ENCODE results near the gene CETN2.

Gene CETN2

GRCh38 chrX:152861116-152861515 lies 30.6 kb upstream of the CETN2 start:
- TF ChIP-seq CTCF (IDR thresholded peaks at IDR 0.05; ENCODE audit: insufficient read depth, low read length, poor library complexity, severe bottlenecking), result no peak
- no peak for TF ChIP-seq EZH2phosphoT487 (conservative IDR thresholded peaks at IDR 0.05; ENCODE audit: low read length)
- Histone ChIP-seq H3K9ac (ENCODE audit: low read length) (no peak overlapping the region), H3F3A (ENCODE audit: insufficient read depth) (no peaks in the 10 kb centered on the region), H3K9me3 (ENCODE audit: insufficient read depth, low read length) (no peaks in the 10 kb centered on the region), H4K20me1 (ENCODE audit: low read depth, low read length) (no peaks in the 10 kb centered on the region), H3K9me2 (replicated peaks; ENCODE audit: insufficient read depth, low read length) (no peaks in the 10 kb centered on the region), H3K36me3 (ENCODE audit: low read length) (0 out of 2 replicates have a peak, but pooled peaks cover 3% of the 10 kb centered on the region), H3K4me2 (ENCODE audit: low read depth, low read length, poor library complexity, severe bottlenecking) (no peak overlapping the region), H3K79me2 (ENCODE audit: insufficient read depth, low read length) (no peaks in the 10 kb centered on the region), H2AFZ (ENCODE audit: low read depth, low read length, severe bottlenecking) (no peak overlapping the region), H3K27me3 (ENCODE audit: low read length) (no peaks in the 10 kb centered on the region), H3K27ac (ENCODE audit: low read depth, low read length) (no peak overlapping the region), H3K4me3 (ENCODE audit: insufficient read depth, low read length, poor library complexity, severe bottlenecking) (no peak overlapping the region)

DNA sequence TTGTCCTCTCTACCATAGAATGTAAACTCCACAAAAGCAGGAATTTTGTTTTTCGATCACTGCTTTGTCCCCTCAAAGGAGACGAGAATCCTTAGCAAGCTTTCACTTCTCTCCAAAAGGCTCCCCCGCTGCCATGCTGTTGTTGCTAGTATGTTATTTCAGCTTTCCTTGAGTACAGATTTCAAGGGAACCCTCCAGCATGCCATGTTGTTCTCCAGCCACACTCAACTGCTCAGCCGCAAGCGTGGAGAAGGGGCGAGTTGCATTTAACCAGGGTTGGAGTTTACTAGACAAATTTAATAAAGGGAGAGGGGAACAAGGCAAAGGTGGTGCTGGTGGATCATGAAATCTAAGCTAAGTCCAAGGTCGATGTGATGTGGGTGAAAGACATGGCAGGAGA lies 23.4 kb upstream of the CETN2 start:
- Histone ChIP-seq H3K36me3 (ENCODE audit: low read length) (0 out of 2 replicates have a peak, but pooled peaks cover 2% of the 10 kb centered on the region), H3K4me3 (ENCODE audit: insufficient read depth, low read length, poor library complexity, severe bottlenecking) (no peak overlapping the region), H2AFZ (ENCODE audit: low read depth, low read length, severe bottlenecking) (no peak overlapping the region), H3K27me3 (ENCODE audit: low read length) (no peaks in the 10 kb centered on the region), H3K79me2 (ENCODE audit: insufficient read depth, low read length) (no peaks in the 10 kb centered on the region), H3K9ac (ENCODE audit: low read length) (no peak overlapping the region), H3K9me2 (replicated peaks; ENCODE audit: insufficient read depth, low read length) (no peaks in the 10 kb centered on the region), H3F3A (ENCODE audit: insufficient read depth) (no peaks in the 10 kb centered on the region), H3K27ac (ENCODE audit: low read depth, low read length) (no peak overlapping the region), H4K20me1 (ENCODE audit: low read depth, low read length) (no peaks in the 10 kb centered on the region), H3K4me2 (ENCODE audit: low read depth, low read length, poor library complexity, severe bottlenecking) (no peak overlapping the region), H3K9me3 (ENCODE audit: insufficient read depth, low read length) (no peaks in the 10 kb centered on the region)
- TF ChIP-seq CTCF (IDR thresholded peaks at IDR 0.05; ENCODE audit: insufficient read depth, low read length, poor library complexity, severe bottlenecking) (no peak), EZH2phosphoT487 (conservative IDR thresholded peaks at IDR 0.05; ENCODE audit: low read length) (no peak)

GRCh38 chrX:152850465-152850864 lies 19.9 kb upstream of the CETN2 start:
- Histone ChIP-seq H3K27ac (ENCODE audit: low read depth, low read length) (no peak overlapping the region), H3K27me3 (ENCODE audit: low read length) (no peaks in the 10 kb centered on the region), H3K9me2 (replicated peaks; ENCODE audit: insufficient read depth, low read length) (no peaks in the 10 kb centered on the region), H3K9me3 (ENCODE audit: insufficient read depth, low read length) (no peaks in the 10 kb centered on the region), H3K79me2 (ENCODE audit: insufficient read depth, low read length) (no peaks in the 10 kb centered on the region), H4K20me1 (ENCODE audit: low read depth, low read length) (no peaks in the 10 kb centered on the region), H3K36me3 (ENCODE audit: low read length) (no peaks in the 10 kb centered on the region), H3K9ac (ENCODE audit: low read length) (no peak overlapping the region), H3K4me2 (ENCODE audit: low read depth, low read length, poor library complexity, severe bottlenecking) (no peak overlapping the region), H3K4me3 (ENCODE audit: insufficient read depth, low read length, poor library complexity, severe bottlenecking) (no peak overlapping the region), H3F3A (ENCODE audit: insufficient read depth) (no peaks in the 10 kb centered on the region), H2AFZ (ENCODE audit: low read depth, low read length, severe bottlenecking) (no peak overlapping the region)
- no peak for TF ChIP-seq EZH2phosphoT487 (conservative IDR thresholded peaks at IDR 0.05; ENCODE audit: low read length)
- no peak for TF ChIP-seq CTCF (IDR thresholded peaks at IDR 0.05; ENCODE audit: insufficient read depth, low read length, poor library complexity, severe bottlenecking)
